Ectodermal cell (in vitro differentiated cells): ENCODE measurements around the gene HTN3. TPM values are rescaled to one million over a fixed set of nuclear protein-coding genes. Genes with fewer than 3 reads are reported as not detected.
"Not testable (repeated sequence)": the region's sequence is repeated elsewhere in the genome, so short reads cannot be mapped to it uniquely, and the experiment has no call there.

ENCODE experiments used
- H3K27ac ChIP-seq: 2 replicates; pipeline ENCODE4 v1.7.0; 2013; ENCODE audit warnings: mild to moderate bottlenecking, low read depth, low read length; ENCODE audit not compliant: insufficient read depth, poor library complexity, severe bottlenecking
- H3K27me3 ChIP-seq: 2 replicates; pipeline ENCODE4 v1.7.0; 2013; ENCODE audit warnings: mild to moderate bottlenecking, low read length; ENCODE audit not compliant: insufficient read depth, control insufficient read depth, poor library complexity, severe bottlenecking
- H3K36me3 ChIP-seq: one replicate; pipeline ENCODE4 v1.7.0; 2013; ENCODE audit warnings: low read length; ENCODE audit not compliant: control insufficient read depth, insufficient read depth
- H3K4me1 ChIP-seq: one replicate; pipeline ENCODE4 v1.7.0; 2013; ENCODE audit warnings: low read length; ENCODE audit not compliant: control insufficient read depth, insufficient read depth
- H3K4me3 ChIP-seq: 2 replicates; pipeline ENCODE4 v1.7.0; 2013; ENCODE audit warnings: low read depth, low read length, control low read depth; ENCODE audit not compliant: insufficient read depth
- H3K9me3 ChIP-seq: 2 replicates; pipeline ENCODE4 v1.7.0; 2013; ENCODE audit warnings: mild to moderate bottlenecking, low read length, moderate library complexity; ENCODE audit not compliant: control insufficient read depth
- WGBS, 2 experiments: methylation state at CpG; one replicate each; pipeline ENCODE4 v1.1.7; 2013; ENCODE audit warnings: missing lambda C conversion rate in 2 of 2; 5-methylcytosine and 5-hydroxymethylcytosine counted together
- polyA plus RNA-seq, 4 experiments: library from polyadenylated mRNA; stranded (reverse); fragments of 50-300 nt; gene quantifications; one replicate each; pipeline ENCODE4 v1.2.3, GENCODE V29; 2013

The HTN3 gene
- not detected for polyA plus RNA-seq (2013, experiment 1 of 4)
- polyA plus RNA-seq (2013, experiment 2 of 4) = not detected
- polyA plus RNA-seq (2013, experiment 3 of 4) = not detected
- polyA plus RNA-seq (2013, experiment 4 of 4) = not detected

- H3K36me3 ChIP-seq, H3K27me3 ChIP-seq, H3K4me3 ChIP-seq, H3K4me1 ChIP-seq, H3K9me3 ChIP-seq, H3K27ac ChIP-seq: not testable (repeated sequence)
- WGBS, 2 experiments = 93 to 96% methylated on average over 5 of the region's 7 CpGs
Measured at GRCh38 chr4:70028159-70028558, at the start of gene HTN3. Gene HTN3, plus strand, starts transcription at chr4:70028459. Its CDS starts 2,282 bp downstream, at chr4:70030741.

DNA sequence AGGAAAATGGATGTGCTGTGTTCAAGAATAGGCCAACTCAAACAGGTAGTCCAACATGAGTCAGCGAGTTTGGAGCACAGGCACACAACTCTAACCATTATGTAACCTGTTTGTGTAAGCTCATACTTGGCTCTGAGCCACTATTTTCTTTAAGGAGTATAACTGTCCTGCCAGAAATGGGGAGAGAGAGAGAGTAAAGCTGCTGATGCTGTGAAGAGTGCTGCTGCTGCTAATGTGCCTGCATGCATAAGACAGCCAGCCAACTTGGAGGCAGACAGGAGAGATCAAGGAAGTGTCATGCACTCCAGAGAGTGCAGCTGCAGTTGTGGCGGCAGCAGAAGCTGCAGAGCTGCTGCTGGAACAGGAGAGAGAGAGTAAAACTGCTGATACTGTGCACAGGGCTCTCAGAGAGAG lies 44.2 kb upstream of the HTN3 start:
- 87 to 94% methylated on average over 2 of the region's 2 CpGs for WGBS, 2 experiments
- Histone ChIP-seq H3K27ac (no peak overlapping the region), H3K9me3 (no peaks in the 10 kb centered on the region), H3K27me3 (no peaks in the 10 kb centered on the region), H3K4me3 (no peak overlapping the region), H3K4me1 (no peaks in the 10 kb centered on the region), H3K36me3 (no peaks in the 10 kb centered on the region)

DNA sequence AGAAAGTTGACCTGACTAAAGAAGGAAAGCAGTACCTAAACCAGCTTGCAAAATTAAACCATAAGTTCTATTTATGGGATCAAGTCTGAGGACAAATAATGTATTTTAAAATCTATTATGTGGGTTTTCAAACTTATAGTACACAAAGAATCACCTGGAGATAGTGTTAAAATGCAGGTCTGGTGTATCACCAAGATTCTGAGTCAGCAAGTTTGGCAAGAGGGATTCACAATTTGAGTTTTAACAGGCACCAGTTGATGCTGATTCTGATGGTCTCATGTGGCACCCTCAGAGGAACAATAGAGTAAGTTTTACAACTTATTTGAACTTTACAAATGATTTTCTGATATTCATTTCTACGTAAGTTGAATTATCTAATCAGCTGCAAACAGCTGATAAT lies 41.6 kb upstream of the HTN3 start:
- no peak overlapping the region for H3K4me3 ChIP-seq
- H3K27ac ChIP-seq = no peak overlapping the region
- WGBS, 2 experiments = no CpG with 5 or more reads among the region's 1 CpG
- H3K9me3 ChIP-seq = no peaks in the 10 kb centered on the region
- no peaks in the 10 kb centered on the region for H3K27me3 ChIP-seq
- H3K4me1 ChIP-seq = no peaks in the 10 kb centered on the region
- no peaks in the 10 kb centered on the region for H3K36me3 ChIP-seq

GRCh38 chr4:69991016-69991415 lies 37.2 kb upstream of the HTN3 start:
- Histone ChIP-seq H3K4me3 (no peak overlapping the region), H3K36me3 (no peaks in the 10 kb centered on the region), H3K27me3 (no peaks in the 10 kb centered on the region), H3K4me1 (no peaks in the 10 kb centered on the region), H3K9me3 (no peaks in the 10 kb centered on the region), H3K27ac (no peak overlapping the region)
- 85 to 94% methylated on average over 4 of the region's 4 CpGs for WGBS, 2 experiments

DNA sequence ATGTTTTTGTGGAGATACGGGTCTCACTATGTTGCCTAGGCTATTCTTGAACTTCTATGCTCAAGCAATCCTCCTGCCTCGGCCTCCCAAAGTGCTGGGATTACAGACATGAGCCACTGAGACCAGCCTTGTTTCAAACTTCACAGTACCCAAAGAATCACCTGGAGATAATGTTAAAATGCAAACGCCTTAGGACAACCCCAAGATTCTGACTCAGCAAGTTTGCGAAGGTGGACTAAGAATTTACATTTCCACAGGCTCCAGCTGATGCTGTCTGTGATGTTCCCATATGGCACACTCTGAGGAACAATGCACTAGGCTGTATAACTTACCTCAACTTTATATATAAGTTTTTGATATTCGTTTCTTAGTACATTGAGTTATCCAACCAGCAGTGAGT lies 33.5 kb upstream of the HTN3 start:
- Histone ChIP-seq H3K4me1 (no peaks in the 10 kb centered on the region), H3K4me3 (no peak overlapping the region), H3K27ac (no peak overlapping the region), H3K27me3 (no peaks in the 10 kb centered on the region), H3K9me3 (no peaks in the 10 kb centered on the region), H3K36me3 (no peaks in the 10 kb centered on the region)
- 89 to 93% methylated on average over 4 of the region's 5 CpGs for WGBS, 2 experiments

GRCh38 chr4:69995526-69996016 lies 32.7 kb upstream of the HTN3 start, which contains the start of gene STATH:
Gene STATH, plus strand, starts transcription at chr4:69995966. Its CDS starts 2,472 bp downstream, at chr4:69998438.
- Histone ChIP-seq H3K4me3 (no peak within 1 kb of the TSS), H3K27me3 (no peaks in the 10 kb centered on the region), H3K27ac (no peak within 1 kb of the TSS), H3K36me3 (no peaks in the 10 kb centered on the region), H3K4me1 (no peaks in the 10 kb centered on the region), H3K9me3 (no peaks in the 10 kb centered on the region)
- WGBS, 2 experiments = 90 to 100% methylated on average over 2 to 3 of the region's 3 CpGs

DNA sequence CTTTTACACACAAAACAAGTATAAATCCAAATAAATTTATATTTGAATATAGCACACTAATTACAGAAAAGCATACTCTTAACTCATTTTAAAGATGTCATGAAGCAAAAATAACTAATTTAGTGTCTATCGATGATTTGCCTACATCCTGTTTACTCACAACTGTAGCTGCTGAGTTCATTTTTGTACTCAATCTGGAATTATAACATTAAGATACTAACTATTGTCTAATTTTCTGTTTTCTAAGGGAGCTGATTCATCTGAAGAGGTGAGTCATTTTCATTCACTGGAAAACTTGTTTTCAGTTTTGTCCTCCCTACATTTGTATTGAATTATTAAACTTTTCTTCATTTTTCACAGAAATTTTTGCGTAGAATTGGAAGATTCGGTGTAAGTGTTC lies 28.8 kb upstream of the HTN3 start:
- Histone ChIP-seq H3K4me1 (no peaks in the 10 kb centered on the region), H3K27me3 (no peaks in the 10 kb centered on the region), H3K27ac (no peak overlapping the region), H3K9me3 (no peaks in the 10 kb centered on the region), H3K4me3 (no peak overlapping the region), H3K36me3 (no peaks in the 10 kb centered on the region)
- WGBS, 2 experiments = 98 to 100% methylated on average over 1 to 3 of the region's 3 CpGs

DNA sequence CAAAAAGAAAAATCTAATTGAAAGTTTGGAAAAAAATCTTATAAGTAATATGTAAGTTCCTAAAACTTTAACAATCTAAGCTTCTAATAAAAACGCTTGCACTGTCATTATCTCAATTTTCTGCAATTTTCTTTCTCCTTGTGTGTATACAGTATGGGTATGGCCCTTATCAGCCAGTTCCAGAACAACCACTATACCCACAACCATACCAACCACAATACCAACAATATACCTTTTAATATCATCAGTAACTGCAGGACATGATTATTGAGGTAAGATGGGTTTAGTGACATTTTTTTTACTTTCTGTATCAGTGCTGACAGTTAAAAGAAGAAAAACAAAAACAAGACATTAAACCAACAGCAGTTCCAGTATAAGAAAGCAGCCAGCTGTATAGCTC lies 27.5 kb upstream of the HTN3 start:
- no peak overlapping the region for H3K4me3 ChIP-seq
- WGBS, 2 experiments = 100% methylated on average over 1 of the region's 1 CpG; no CpG with 5 or more reads in 1 of the 2 experiments
- no peaks in the 10 kb centered on the region for H3K9me3 ChIP-seq
- H3K4me1 ChIP-seq = no peaks in the 10 kb centered on the region
- H3K36me3 ChIP-seq = no peaks in the 10 kb centered on the region
- H3K27me3 ChIP-seq = no peaks in the 10 kb centered on the region
- H3K27ac ChIP-seq = no peak overlapping the region

- Histone ChIP-seq H3K9me3 (no peaks in the 10 kb centered on the region), H3K27me3 (no peaks in the 10 kb centered on the region), H3K4me1 (no peaks in the 10 kb centered on the region), H3K27ac (no peak overlapping the region), H3K4me3 (no peak overlapping the region), H3K36me3 (no peaks in the 10 kb centered on the region)
Measured at GRCh38 chr4:70002507-70002906, 25.8 kb upstream of the HTN3 start.

DNA sequence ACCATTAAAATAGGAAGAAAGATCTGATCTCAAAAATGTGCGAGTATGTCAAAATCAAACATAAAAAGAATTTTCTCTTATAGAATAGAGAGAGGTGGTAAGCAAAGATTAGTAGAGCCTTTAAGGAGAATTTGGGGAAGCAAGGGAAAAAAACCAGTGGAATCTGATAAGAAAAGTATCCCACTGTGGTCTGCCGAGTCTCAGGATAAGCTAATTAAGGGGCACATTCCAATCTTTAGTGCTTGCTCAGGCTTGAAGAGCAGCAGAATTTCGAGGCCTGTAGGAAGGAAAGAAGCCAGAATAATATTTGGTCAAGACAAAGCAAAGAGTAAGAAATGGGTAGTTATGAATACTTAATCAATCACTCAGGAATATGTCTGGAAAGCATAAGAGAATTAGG lies 19.5 kb upstream of the HTN3 start:
- WGBS, 2 experiments = 84 to 87% methylated on average over 2 to 3 of the region's 3 CpGs
- Histone ChIP-seq H3K36me3 (no peaks in the 10 kb centered on the region), H3K27me3 (no peaks in the 10 kb centered on the region), H3K4me3 (no peak overlapping the region), H3K27ac (no peak overlapping the region), H3K4me1 (no peaks in the 10 kb centered on the region), H3K9me3 (no peaks in the 10 kb centered on the region)

- H3K4me1 ChIP-seq, H3K9me3 ChIP-seq, H3K27me3 ChIP-seq, H3K4me3 ChIP-seq, H3K27ac ChIP-seq, H3K36me3 ChIP-seq: not testable (repeated sequence)
- 66 to 84% methylated on average over 5 to 9 of the region's 10 CpGs for WGBS, 2 experiments
Measured at GRCh38 chr4:70019006-70019405, 9.3 kb upstream of the HTN3 start.
